Measurements from ENCODE around the gene LRRC46.

Gene LRRC46

DNA sequence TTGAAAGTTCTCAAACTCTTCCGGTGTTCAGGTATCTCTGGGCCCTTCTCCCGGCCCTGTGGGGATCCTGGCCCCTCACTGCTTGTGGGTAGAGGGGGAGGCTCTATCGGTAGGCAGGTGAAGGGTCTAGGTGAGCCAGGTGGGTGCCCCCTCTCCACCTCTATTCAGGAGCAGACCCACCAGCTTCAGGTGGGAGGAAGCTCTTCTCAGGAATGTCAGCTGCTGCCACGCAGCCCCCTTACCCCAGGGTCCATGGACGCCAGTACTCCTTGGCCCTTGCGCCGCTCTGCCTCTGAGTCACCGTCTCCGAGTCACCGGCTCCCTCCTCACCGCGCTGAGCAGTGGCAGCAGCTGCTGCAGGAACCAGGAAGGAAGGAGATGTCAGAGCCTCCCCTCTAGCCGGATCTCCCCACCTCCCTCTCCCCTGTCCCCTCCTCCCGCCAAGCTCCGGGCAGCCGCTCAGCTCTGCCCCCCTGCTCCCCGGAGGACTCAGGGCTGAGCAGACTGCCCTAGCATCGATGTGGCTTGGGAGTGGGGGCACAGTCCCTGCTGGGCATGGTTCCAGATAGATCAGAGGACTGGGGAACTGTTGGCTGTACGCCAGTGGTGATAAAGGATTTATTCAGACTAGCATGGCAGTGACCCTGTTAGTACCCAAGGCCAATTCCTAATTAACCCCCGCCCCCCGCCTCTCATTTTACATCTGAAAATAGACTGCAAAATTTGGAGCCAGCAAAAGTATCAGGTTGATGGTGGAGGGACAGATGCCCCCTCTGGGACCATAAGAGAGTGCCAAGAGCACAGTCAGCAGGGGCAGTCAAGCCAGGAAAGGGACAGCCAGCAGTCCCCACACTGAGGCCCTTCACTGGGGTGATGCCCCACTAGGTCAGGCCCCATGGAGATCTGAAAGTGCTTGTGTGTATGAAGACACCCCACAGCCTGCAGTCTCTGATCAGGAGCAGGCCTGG lies 9.8 kb upstream of the LRRC46 start, which contains the start of gene OSBPL7:
Gene OSBPL7, minus strand, starts transcription at position 371 of the 968 bp plus-strand sequence. CDS start 1,516 bp downstream, outside the sequence.
- POLR2A ChIA-PET = interaction anchor here (0.6 to 3.3 kb wide), 15 partner anchors 9 to 227 kb away, joined by 3 to 57 read pairs (median 4); partner anchors contain the start of genes LRRC46, MRPL10, NFE2L1 and SCRN2
- DNase-seq (ENCODE audit: extremely low spot score) = peak; percentile 56
- TF ChIP-seq L3MBTL2 (conservative IDR thresholded peaks at IDR 0.05) = no peak
- no peak for TF ChIP-seq BHLHE40 (IDR thresholded peaks at IDR 0.05; ENCODE audit: borderline replicate concordance)
- TF ChIP-seq, protein P1, sequence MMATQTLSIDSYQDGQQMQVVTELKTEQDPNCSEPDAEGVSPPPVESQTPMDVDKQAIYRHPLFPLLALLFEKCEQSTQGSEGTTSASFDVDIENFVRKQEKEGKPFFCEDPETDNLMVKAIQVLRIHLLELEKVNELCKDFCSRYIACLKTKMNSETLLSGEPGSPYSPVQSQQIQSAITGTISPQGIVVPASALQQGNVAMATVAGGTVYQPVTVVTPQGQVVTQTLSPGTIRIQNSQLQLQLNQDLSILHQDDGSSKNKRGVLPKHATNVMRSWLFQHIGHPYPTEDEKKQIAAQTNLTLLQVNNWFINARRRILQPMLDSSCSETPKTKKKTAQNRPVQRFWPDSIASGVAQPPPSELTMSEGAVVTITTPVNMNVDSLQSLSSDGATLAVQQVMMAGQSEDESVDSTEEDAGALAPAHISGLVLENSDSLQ (IDR thresholded peaks at IDR 0.05) = no peak
- no peak for TF ChIP-seq NFRKB (IDR thresholded peaks at IDR 0.05)
- no peak for TF ChIP-seq FOXM1 (IDR thresholded peaks at IDR 0.05; ENCODE audit: borderline replicate concordance)
- TF ChIP-seq TARDBP (IDR thresholded peaks at IDR 0.05) = no peak
- no peak for TF ChIP-seq LEF1 (IDR thresholded peaks at IDR 0.05; ENCODE audit: borderline replicate concordance)
- TF ChIP-seq SP1 (IDR thresholded peaks at IDR 0.05) = no peak
- no peak for TF ChIP-seq HDGF (IDR thresholded peaks at IDR 0.05; ENCODE audit: borderline replicate concordance)
- no peak for TF ChIP-seq FOXK2 (IDR thresholded peaks at IDR 0.05)
- no peak for TF ChIP-seq ELF4 (IDR thresholded peaks at IDR 0.05)
- no peak for TF ChIP-seq FOXA1 (IDR thresholded peaks at IDR 0.05)
- TF ChIP-seq SUZ12 (IDR thresholded peaks at IDR 0.05) = no peak
- no peak for TF ChIP-seq ARNT (IDR thresholded peaks at IDR 0.05)
- no peak for TF ChIP-seq ZNF384 (IDR thresholded peaks at IDR 0.05)
- no peak for TF ChIP-seq CTBP1 (IDR thresholded peaks at IDR 0.05; ENCODE audit: borderline replicate concordance)
- CTCF ChIA-PET = interaction anchor here (0.8 to 1.3 kb wide), 2 partner anchors 20 to 125 kb away, joined by 3 to 4 read pairs; partner anchors contain the start of gene SCRN2

DNA sequence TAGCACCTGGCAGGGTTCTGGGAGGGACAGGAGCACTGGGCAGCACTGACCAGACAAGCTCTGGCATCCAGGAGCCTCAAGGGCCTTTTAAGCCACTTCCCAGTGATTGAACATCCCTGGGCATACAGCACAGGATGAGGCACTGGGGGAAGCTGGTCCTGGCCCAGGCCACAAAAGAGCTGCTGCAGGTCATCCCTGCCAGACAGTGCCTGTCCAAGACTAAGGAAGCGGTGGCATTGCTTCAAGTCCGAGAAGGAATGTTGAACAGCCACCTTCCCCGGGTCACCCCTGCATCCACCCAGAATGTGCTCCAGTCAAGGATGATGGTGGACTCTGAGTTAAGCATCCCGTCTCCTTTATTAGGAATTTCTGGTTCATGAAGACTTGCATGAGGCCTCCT lies 8.7 kb upstream of the LRRC46 start:
- no peak for TF ChIP-seq HDGF (IDR thresholded peaks at IDR 0.05; ENCODE audit: borderline replicate concordance)
- TF ChIP-seq L3MBTL2 (conservative IDR thresholded peaks at IDR 0.05) = no peak
- TF ChIP-seq TARDBP (IDR thresholded peaks at IDR 0.05) = no peak
- no peak for TF ChIP-seq SUZ12 (IDR thresholded peaks at IDR 0.05)
- TF ChIP-seq FOXM1 (IDR thresholded peaks at IDR 0.05; ENCODE audit: borderline replicate concordance) = no peak
- no peak for TF ChIP-seq CTBP1 (IDR thresholded peaks at IDR 0.05; ENCODE audit: borderline replicate concordance)

DNA sequence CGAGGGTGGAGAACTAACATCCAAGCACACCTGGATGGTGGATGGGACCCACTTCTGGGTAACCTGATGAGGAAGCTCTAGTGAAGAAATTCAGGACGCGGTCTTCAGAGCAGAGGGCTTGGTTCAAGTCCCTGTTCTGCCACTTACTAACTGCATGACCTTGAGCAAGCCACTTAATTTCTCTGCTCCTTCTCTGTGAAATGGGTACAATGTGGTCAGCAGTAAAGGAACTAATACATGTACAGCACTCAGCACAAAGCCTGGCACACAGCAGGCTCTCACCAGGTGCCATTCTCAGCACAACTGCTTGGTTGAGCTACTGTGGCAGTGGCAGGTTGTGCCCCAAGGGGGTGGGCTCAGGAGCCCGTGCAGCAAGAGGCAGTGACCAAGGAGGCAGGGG lies 8.0 kb upstream of the LRRC46 start:
- no peak for DNase-seq (ENCODE audit: extremely low spot score)
- TF ChIP-seq LEF1 (IDR thresholded peaks at IDR 0.05; ENCODE audit: borderline replicate concordance) (no peak), CTBP1 (IDR thresholded peaks at IDR 0.05; ENCODE audit: borderline replicate concordance) (no peak), NFRKB (IDR thresholded peaks at IDR 0.05) (no peak), ELF4 (IDR thresholded peaks at IDR 0.05) (no peak), SP1 (IDR thresholded peaks at IDR 0.05) (no peak), HDGF (IDR thresholded peaks at IDR 0.05; ENCODE audit: borderline replicate concordance) (no peak), SUZ12 (IDR thresholded peaks at IDR 0.05) (no peak), FOXM1 (IDR thresholded peaks at IDR 0.05; ENCODE audit: borderline replicate concordance) (no peak), FOXA1 (IDR thresholded peaks at IDR 0.05) (no peak), ARNT (IDR thresholded peaks at IDR 0.05) (no peak)
- TF ChIP-seq, protein P1 (IDR thresholded peaks at IDR 0.05) = no peak
- POLR2A ChIA-PET = interaction anchor here (3.3 kb wide), 1 partner anchor 7 kb away, joined by 57 read pairs; the partner anchor contains the start of genes LRRC46 and MRPL10
- CTCF ChIA-PET = no interaction called here

More for the DNA sequence above, 8.7 kb upstream of the LRRC46 start:
- DNase-seq (ENCODE audit: extremely low spot score) = no peak
- POLR2A ChIA-PET = interaction anchor here (2.0 to 3.3 kb wide), 2 partner anchors 8 to 73 kb away, joined by 12 to 57 read pairs; partner anchors contain the start of genes LRRC46, MRPL10 and SP2
- CTCF ChIA-PET = no interaction called here

DNA sequence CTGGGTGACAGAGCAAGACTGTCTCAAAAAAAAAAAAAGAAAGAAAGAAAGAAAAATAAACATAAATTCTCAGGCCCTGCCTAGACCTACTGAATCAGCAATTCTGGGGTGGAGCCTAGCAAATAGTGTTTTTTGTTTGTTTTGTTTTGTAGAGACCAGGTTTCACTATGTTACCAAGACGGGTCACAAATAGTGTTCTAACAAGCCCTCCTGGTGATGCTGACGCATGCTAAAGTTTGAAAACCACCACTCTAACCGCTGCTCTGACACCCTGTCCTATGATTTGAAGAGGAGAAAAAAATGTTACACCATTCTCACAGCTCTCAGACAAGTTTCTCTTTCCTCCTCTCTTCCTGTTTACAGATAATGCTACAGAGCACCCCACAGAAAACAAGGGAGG lies 1.6 kb upstream of the LRRC46 start:
- CTCF ChIA-PET = no interaction called here
- TF ChIP-seq ELF4 (IDR thresholded peaks at IDR 0.05) = no peak
- POLR2A ChIA-PET = interaction anchor here (2.6 kb wide), 1 partner anchor 8 kb away, joined by 57 read pairs; the partner anchor contains the start of gene OSBPL7
- no peak for DNase-seq (ENCODE audit: extremely low spot score)

DNA sequence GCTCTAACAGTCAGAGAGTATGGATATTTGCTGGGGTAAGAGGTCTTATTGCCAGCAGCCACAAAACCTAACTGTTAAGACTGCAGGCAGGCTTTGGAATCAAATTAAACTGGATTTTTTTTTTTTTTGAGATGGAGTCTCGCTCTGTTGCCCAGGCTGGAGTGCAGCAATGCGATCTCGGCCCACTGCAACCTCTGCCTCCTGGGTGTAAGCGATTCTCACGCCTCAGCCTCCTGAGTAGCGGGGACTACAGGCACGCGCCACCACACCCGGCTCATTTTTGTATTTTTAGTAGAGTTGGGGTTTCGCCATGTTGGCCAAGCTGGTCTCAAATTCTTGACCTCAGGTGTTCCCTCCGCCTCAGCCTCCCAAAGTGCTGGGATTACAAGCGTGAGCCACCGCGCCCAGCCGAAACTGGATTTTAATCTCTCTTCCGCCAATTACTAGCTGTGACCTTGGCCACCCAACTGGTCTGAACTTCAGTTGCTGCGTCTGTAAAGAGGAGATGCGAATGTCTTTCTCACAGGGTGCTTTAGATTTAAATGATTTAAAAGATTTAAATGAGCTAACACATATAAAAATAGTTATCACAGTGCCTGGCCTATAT lies 971 bp upstream of the LRRC46 start:
- DNase-seq (ENCODE audit: extremely low spot score) = no peak
- ChIA-PET CTCF (no interaction called here), POLR2A (interaction anchor here (1.0 to 2.6 kb wide), 12 partner anchors 8 to 181 kb away, joined by 3 to 57 read pairs (median 8); partner anchors contain the start of genes CDK5RAP3, KPNB1, OSBPL7 and SCRN2)
- TF ChIP-seq L3MBTL2 (conservative IDR thresholded peaks at IDR 0.05) (no peak), FOXK2 (IDR thresholded peaks at IDR 0.05) (no peak), FOXM1 (IDR thresholded peaks at IDR 0.05; ENCODE audit: borderline replicate concordance) (no peak), NFRKB (IDR thresholded peaks at IDR 0.05) (no peak), ZNF384 (IDR thresholded peaks at IDR 0.05) (no peak), CTBP1 (IDR thresholded peaks at IDR 0.05; ENCODE audit: borderline replicate concordance) (no peak), LEF1 (IDR thresholded peaks at IDR 0.05; ENCODE audit: borderline replicate concordance) (no peak), HDGF (IDR thresholded peaks at IDR 0.05; ENCODE audit: borderline replicate concordance) (no peak), ARNT (IDR thresholded peaks at IDR 0.05) (no peak), ELF4 (IDR thresholded peaks at IDR 0.05) (no peak), SUZ12 (IDR thresholded peaks at IDR 0.05) (no peak)
- TF ChIP-seq, protein P1 (IDR thresholded peaks at IDR 0.05) = no peak

All from HEK293T (cell line).